ENCODE results near the gene TMPRSS11E.
"Not testable (repeated sequence)": the region's sequence is repeated elsewhere in the genome, so short reads cannot be mapped to it uniquely, and the experiment has no call there.

Gene TMPRSS11E

GRCh38 chr4:68494688-68495087, 47.4 kb downstream of the TMPRSS11E start:
- no peaks in the 10 kb centered on the region for H3K9me3 ChIP-seq (ENCODE audit: control insufficient read depth in 2 of 2, low read length in 2 of 2)
- H3K4me3 ChIP-seq (ENCODE audit: low read length in 2 of 2), result no peak overlapping the region
- no peak overlapping the region for H3K27ac ChIP-seq (ENCODE audit: low read depth in 2 of 2, low read length in 2 of 2)
- no peaks in the 10 kb centered on the region for H3K27me3 ChIP-seq (ENCODE audit: control insufficient read depth in 2 of 2, insufficient read depth in 2 of 2, low read length in 2 of 2)
- H3K9ac ChIP-seq (ENCODE audit: low read depth in 1 of 2, low read length in 2 of 2), result no peak overlapping the region
- H3K36me3 ChIP-seq (ENCODE audit: control insufficient read depth in 2 of 2, insufficient read depth in 2 of 2, low read length in 2 of 2), result no peaks in the 10 kb centered on the region
- peaks cover 0 to 3% of the 10 kb centered on the region in 2 donors for H3K4me1 ChIP-seq (ENCODE audit: control insufficient read depth in 2 of 2, insufficient read depth in 2 of 2, low read length in 2 of 2)

DNA sequence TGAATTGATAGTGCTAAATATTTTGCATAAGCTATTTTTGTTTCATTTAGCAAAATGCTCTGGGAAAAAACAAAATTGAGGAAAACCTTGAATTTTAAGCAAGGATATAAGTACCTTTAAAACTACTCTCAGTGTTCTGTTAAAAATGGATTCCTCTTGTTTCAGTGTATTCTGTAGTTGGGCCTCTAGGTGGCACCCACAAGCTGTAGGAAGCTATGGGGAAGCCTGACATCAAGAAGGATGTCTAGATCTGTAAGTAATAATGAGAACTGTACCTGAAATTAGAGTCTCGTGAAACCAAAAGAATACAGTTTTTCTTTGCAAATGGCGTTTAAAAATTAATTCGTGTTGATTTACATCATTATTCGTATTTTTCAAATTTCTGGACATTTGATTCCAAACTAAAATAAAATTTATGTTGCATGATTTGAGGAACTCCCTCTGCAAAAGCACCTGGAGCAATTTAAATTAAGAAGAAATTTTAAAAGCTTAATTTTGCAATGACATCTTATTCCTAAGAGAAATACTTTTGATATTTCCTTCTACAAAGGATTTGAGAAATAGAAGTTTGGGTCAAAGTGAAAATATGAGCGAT, 51.2 kb downstream of the TMPRSS11E start:
- Histone ChIP-seq H3K4me1 (ENCODE audit: control insufficient read depth in 2 of 2, insufficient read depth in 2 of 2, low read length in 2 of 2) (peaks cover 0 to 3% of the 10 kb centered on the region in 2 donors), H3K27me3 (ENCODE audit: control insufficient read depth in 2 of 2, insufficient read depth in 2 of 2, low read length in 2 of 2) (no peaks in the 10 kb centered on the region), H3K9me3 (ENCODE audit: control insufficient read depth in 2 of 2, low read length in 2 of 2) (no peaks in the 10 kb centered on the region), H3K36me3 (ENCODE audit: control insufficient read depth in 2 of 2, insufficient read depth in 2 of 2, low read length in 2 of 2) (no peaks in the 10 kb centered on the region), H3K9ac (ENCODE audit: low read depth in 1 of 2, low read length in 2 of 2) (no peak overlapping the region), H3K4me3 (ENCODE audit: low read length in 2 of 2) (peak overlapping the region in 1 of 2 donors; percentile 35), H3K27ac (ENCODE audit: low read depth in 2 of 2, low read length in 2 of 2) (no peak overlapping the region)

GRCh38 chr4:68499021-68499420, 51.8 kb downstream of the TMPRSS11E start:
- no peaks in the 10 kb centered on the region for H3K36me3 ChIP-seq (ENCODE audit: control insufficient read depth in 2 of 2, insufficient read depth in 2 of 2, low read length in 2 of 2)
- no peaks in the 10 kb centered on the region for H3K27me3 ChIP-seq (ENCODE audit: control insufficient read depth in 2 of 2, insufficient read depth in 2 of 2, low read length in 2 of 2)
- H3K9ac ChIP-seq (ENCODE audit: low read depth in 1 of 2, low read length in 2 of 2), result no peak overlapping the region
- peaks cover 0 to 3% of the 10 kb centered on the region in 2 donors for H3K4me1 ChIP-seq (ENCODE audit: control insufficient read depth in 2 of 2, insufficient read depth in 2 of 2, low read length in 2 of 2)
- no peaks in the 10 kb centered on the region for H3K9me3 ChIP-seq (ENCODE audit: control insufficient read depth in 2 of 2, low read length in 2 of 2)
- no peak overlapping the region for H3K27ac ChIP-seq (ENCODE audit: low read depth in 2 of 2, low read length in 2 of 2)
- H3K4me3 ChIP-seq (ENCODE audit: low read length in 2 of 2), result peak overlapping the region; percentile 16 to 35

- H3K36me3 ChIP-seq (ENCODE audit: control insufficient read depth in 2 of 2, insufficient read depth in 2 of 2, low read length in 2 of 2); H3K4me3 ChIP-seq (ENCODE audit: low read length in 2 of 2); H3K27me3 ChIP-seq (ENCODE audit: control insufficient read depth in 2 of 2, insufficient read depth in 2 of 2, low read length in 2 of 2); H3K27ac ChIP-seq (ENCODE audit: low read depth in 2 of 2, low read length in 2 of 2); H3K4me1 ChIP-seq (ENCODE audit: control insufficient read depth in 2 of 2, insufficient read depth in 2 of 2, low read length in 2 of 2); H3K9me3 ChIP-seq (ENCODE audit: control insufficient read depth in 2 of 2, low read length in 2 of 2); H3K9ac ChIP-seq (ENCODE audit: low read depth in 1 of 2, low read length in 2 of 2): not testable (repeated sequence)
Measured at GRCh38 chr4:68503462-68503861, 56.2 kb downstream of the TMPRSS11E start.

- not testable (repeated sequence) for H3K4me1 ChIP-seq (ENCODE audit: control insufficient read depth in 2 of 2, insufficient read depth in 2 of 2, low read length in 2 of 2); H3K27me3 ChIP-seq (ENCODE audit: control insufficient read depth in 2 of 2, insufficient read depth in 2 of 2, low read length in 2 of 2); H3K9ac ChIP-seq (ENCODE audit: low read depth in 1 of 2, low read length in 2 of 2); H3K9me3 ChIP-seq (ENCODE audit: control insufficient read depth in 2 of 2, low read length in 2 of 2); H3K4me3 ChIP-seq (ENCODE audit: low read length in 2 of 2); H3K36me3 ChIP-seq (ENCODE audit: control insufficient read depth in 2 of 2, insufficient read depth in 2 of 2, low read length in 2 of 2); H3K27ac ChIP-seq (ENCODE audit: low read depth in 2 of 2, low read length in 2 of 2)
Measured at GRCh38 chr4:68504836-68505235, 57.6 kb downstream of the TMPRSS11E start.

DNA sequence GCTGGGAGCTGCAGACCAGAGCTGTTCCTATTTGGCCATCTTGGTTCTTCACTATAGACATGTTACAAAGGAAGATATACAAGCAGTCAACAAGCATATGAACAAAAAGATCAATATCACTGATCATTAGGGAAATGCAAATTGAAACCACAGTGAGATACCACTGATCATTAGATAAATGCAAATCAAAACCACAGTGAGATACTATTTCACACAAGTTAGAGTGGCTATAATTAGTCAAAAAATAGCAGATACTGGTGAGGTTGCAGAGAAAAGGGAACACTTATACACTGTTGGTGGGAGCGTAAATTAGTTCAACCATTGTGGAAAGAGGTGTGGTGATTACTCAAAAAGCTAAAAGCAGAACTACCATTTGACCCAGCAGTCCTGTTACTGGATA, 58.2 kb downstream of the TMPRSS11E start:
- not testable (repeated sequence) for H3K9me3 ChIP-seq (ENCODE audit: control insufficient read depth in 2 of 2, low read length in 2 of 2)

GRCh38 chr4:68518889-68519288, 71.6 kb downstream of the TMPRSS11E start:
- no peaks in the 10 kb centered on the region for H3K4me1 ChIP-seq (ENCODE audit: control insufficient read depth in 2 of 2, insufficient read depth in 2 of 2, low read length in 2 of 2)
- H3K27me3 ChIP-seq (ENCODE audit: control insufficient read depth in 2 of 2, insufficient read depth in 2 of 2, low read length in 2 of 2), result no peaks in the 10 kb centered on the region
- no peak overlapping the region for H3K9ac ChIP-seq (ENCODE audit: low read depth in 1 of 2, low read length in 2 of 2)
- no peak overlapping the region for H3K27ac ChIP-seq (ENCODE audit: low read depth in 2 of 2, low read length in 2 of 2)
- H3K9me3 ChIP-seq (ENCODE audit: control insufficient read depth in 2 of 2, low read length in 2 of 2), result no peaks in the 10 kb centered on the region
- H3K36me3 ChIP-seq (ENCODE audit: control insufficient read depth in 2 of 2, insufficient read depth in 2 of 2, low read length in 2 of 2), result no peaks in the 10 kb centered on the region
- H3K4me3 ChIP-seq (ENCODE audit: low read length in 2 of 2), result no peak overlapping the region

More for the DNA sequence above, 58.2 kb downstream of the TMPRSS11E start:
- H3K27ac ChIP-seq (ENCODE audit: low read depth in 2 of 2, low read length in 2 of 2); H3K4me1 ChIP-seq (ENCODE audit: control insufficient read depth in 2 of 2, insufficient read depth in 2 of 2, low read length in 2 of 2); H3K36me3 ChIP-seq (ENCODE audit: control insufficient read depth in 2 of 2, insufficient read depth in 2 of 2, low read length in 2 of 2); H3K9ac ChIP-seq (ENCODE audit: low read depth in 1 of 2, low read length in 2 of 2); H3K27me3 ChIP-seq (ENCODE audit: control insufficient read depth in 2 of 2, insufficient read depth in 2 of 2, low read length in 2 of 2); H3K4me3 ChIP-seq (ENCODE audit: low read length in 2 of 2): not testable (repeated sequence)

DNA sequence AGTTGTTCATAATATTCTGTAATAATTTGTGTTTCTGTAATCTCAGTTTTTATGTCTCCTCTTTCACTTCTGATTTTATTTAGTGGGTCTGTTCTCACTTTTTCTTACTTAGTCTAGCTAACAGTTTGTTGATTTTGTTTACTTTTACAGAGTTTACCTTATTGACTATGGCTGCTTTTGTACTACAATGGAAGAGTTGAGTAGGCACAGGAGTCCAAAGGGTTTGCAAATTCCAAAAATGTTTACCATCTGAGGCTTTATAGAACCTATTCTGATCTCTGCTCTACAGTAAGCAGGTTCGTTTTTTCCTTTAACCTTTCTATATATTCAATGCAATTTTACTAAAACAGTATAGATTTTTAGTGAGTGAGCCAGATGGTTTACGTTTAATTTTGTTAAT, 73.7 kb downstream of the TMPRSS11E start:
- H3K9ac ChIP-seq (ENCODE audit: low read depth in 1 of 2, low read length in 2 of 2), result no peak overlapping the region
- H3K27ac ChIP-seq (ENCODE audit: low read depth in 2 of 2, low read length in 2 of 2), result no peak overlapping the region
- no peak overlapping the region for H3K4me3 ChIP-seq (ENCODE audit: low read length in 2 of 2)
- H3K9me3 ChIP-seq (ENCODE audit: control insufficient read depth in 2 of 2, low read length in 2 of 2), result no peaks in the 10 kb centered on the region
- no peaks in the 10 kb centered on the region for H3K36me3 ChIP-seq (ENCODE audit: control insufficient read depth in 2 of 2, insufficient read depth in 2 of 2, low read length in 2 of 2)
- no peaks in the 10 kb centered on the region for H3K27me3 ChIP-seq (ENCODE audit: control insufficient read depth in 2 of 2, insufficient read depth in 2 of 2, low read length in 2 of 2)
- H3K4me1 ChIP-seq (ENCODE audit: control insufficient read depth in 2 of 2, insufficient read depth in 2 of 2, low read length in 2 of 2), result no peaks in the 10 kb centered on the region

DNA sequence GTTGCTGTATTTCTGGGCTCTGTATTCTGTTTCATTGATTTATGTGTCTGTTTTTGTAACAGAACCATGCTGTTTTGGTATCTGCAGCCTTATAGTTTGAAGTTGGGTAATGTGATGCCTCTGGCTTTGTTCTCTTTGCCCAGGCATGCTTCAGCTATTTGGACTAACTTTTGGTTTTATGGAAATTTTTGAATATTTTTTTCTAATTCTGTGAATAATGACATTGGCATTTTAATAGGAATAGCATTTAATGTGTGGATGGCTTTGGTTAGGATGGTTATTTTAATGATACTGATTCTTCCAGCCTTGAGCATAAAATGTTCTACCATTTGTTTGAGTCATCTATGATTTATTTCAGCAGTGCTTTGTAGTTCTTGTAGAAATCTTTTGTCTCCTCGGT, 75.0 kb downstream of the TMPRSS11E start:
- not testable (repeated sequence) for H3K4me3 ChIP-seq (ENCODE audit: low read length in 2 of 2); H3K27ac ChIP-seq (ENCODE audit: low read depth in 2 of 2, low read length in 2 of 2); H3K9ac ChIP-seq (ENCODE audit: low read depth in 1 of 2, low read length in 2 of 2); H3K36me3 ChIP-seq (ENCODE audit: control insufficient read depth in 2 of 2, insufficient read depth in 2 of 2, low read length in 2 of 2); H3K27me3 ChIP-seq (ENCODE audit: control insufficient read depth in 2 of 2, insufficient read depth in 2 of 2, low read length in 2 of 2); H3K9me3 ChIP-seq (ENCODE audit: control insufficient read depth in 2 of 2, low read length in 2 of 2); H3K4me1 ChIP-seq (ENCODE audit: control insufficient read depth in 2 of 2, insufficient read depth in 2 of 2, low read length in 2 of 2)

DNA sequence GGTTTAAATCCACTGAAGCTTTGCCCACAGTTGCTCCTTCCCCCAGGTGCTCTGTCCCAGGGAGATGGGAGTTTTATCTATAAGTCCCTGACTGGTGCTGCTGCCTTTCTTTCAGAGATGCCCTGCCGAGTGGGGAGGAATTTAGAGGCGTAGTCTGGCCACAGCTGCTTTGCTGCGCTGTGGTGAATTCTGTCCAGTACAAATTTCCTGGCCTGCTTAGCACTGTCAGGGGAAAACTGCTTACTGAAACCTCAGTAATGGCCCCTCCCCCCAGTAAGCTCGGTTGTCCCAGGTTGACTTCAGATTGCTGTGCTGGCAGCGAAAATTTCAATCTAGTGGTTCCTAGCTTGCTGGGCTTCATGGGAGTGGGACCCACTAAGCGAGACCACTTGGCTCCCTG, 88.7 kb downstream of the TMPRSS11E start:
- Histone ChIP-seq H3K27ac (ENCODE audit: low read depth in 2 of 2, low read length in 2 of 2) (no peak overlapping the region), H3K27me3 (ENCODE audit: control insufficient read depth in 2 of 2, insufficient read depth in 2 of 2, low read length in 2 of 2) (no peaks in the 10 kb centered on the region), H3K9me3 (ENCODE audit: control insufficient read depth in 2 of 2, low read length in 2 of 2) (peaks cover 0 to 4% of the 10 kb centered on the region in 2 donors), H3K9ac (ENCODE audit: low read depth in 1 of 2, low read length in 2 of 2) (no peak overlapping the region), H3K4me1 (ENCODE audit: control insufficient read depth in 2 of 2, insufficient read depth in 2 of 2, low read length in 2 of 2) (no peaks in the 10 kb centered on the region), H3K4me3 (ENCODE audit: low read length in 2 of 2) (no peak overlapping the region), H3K36me3 (ENCODE audit: control insufficient read depth in 2 of 2, insufficient read depth in 2 of 2, low read length in 2 of 2) (peaks cover 0 to 26% of the 10 kb centered on the region in 2 donors)

- no peak overlapping the region for H3K9ac ChIP-seq (ENCODE audit: low read depth in 1 of 2, low read length in 2 of 2)
- H3K4me3 ChIP-seq (ENCODE audit: low read length in 2 of 2), result no peak overlapping the region
- H3K9me3 ChIP-seq (ENCODE audit: control insufficient read depth in 2 of 2, low read length in 2 of 2), result peaks cover 0 to 4% of the 10 kb centered on the region in 2 donors
- no peak overlapping the region for H3K27ac ChIP-seq (ENCODE audit: low read depth in 2 of 2, low read length in 2 of 2)
- no peaks in the 10 kb centered on the region for H3K27me3 ChIP-seq (ENCODE audit: control insufficient read depth in 2 of 2, insufficient read depth in 2 of 2, low read length in 2 of 2)
- H3K4me1 ChIP-seq (ENCODE audit: control insufficient read depth in 2 of 2, insufficient read depth in 2 of 2, low read length in 2 of 2), result no peaks in the 10 kb centered on the region
- H3K36me3 ChIP-seq (ENCODE audit: control insufficient read depth in 2 of 2, insufficient read depth in 2 of 2, low read length in 2 of 2), result peaks cover 0 to 28% of the 10 kb centered on the region in 2 donors
Measured at GRCh38 chr4:68536375-68536774, 89.1 kb downstream of the TMPRSS11E start.
